GM18867 (cell line): Measurements from ENCODE around the gene METTL25B.

Source experiments
- ATAC-seq: cut with Tn5 transposase; IDR thresholded peaks from one replicate; pipeline ENCODE4 v1.9.1; 2021; ENCODE audit warnings: mild to moderate bottlenecking, moderate library complexity; ENCODE audit not compliant: unreplicated experiment

Gene METTL25B

GRCh38 chr1:156700736-156701531 lies 27.3 kb upstream of the METTL25B start:
- ATAC-seq = no peak

- no peak for ATAC-seq
These were observed 24.9 kb upstream of the METTL25B start for GRCh38 chr1:156703336-156703735.

DNA sequence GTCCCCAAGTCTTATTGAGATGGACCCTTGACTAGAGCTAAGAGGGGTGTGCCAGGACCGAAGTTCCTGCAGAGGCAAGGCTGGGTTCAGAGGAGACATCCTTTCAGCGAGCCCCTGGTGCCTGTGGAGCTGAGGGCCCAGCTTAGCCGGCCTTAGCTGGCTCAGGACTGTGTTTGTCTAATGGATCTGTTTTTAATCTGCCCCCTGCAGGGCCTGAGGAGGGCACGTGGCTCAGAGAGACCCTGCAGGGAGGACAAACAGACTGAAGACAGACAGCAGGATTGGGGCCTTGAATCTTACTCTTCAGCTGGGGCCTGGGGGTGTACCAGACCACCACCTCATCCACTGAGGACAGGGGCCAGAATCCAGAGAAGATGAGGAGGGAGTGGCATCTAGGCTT lies 24.5 kb upstream of the METTL25B start:
- no peak for ATAC-seq

DNA sequence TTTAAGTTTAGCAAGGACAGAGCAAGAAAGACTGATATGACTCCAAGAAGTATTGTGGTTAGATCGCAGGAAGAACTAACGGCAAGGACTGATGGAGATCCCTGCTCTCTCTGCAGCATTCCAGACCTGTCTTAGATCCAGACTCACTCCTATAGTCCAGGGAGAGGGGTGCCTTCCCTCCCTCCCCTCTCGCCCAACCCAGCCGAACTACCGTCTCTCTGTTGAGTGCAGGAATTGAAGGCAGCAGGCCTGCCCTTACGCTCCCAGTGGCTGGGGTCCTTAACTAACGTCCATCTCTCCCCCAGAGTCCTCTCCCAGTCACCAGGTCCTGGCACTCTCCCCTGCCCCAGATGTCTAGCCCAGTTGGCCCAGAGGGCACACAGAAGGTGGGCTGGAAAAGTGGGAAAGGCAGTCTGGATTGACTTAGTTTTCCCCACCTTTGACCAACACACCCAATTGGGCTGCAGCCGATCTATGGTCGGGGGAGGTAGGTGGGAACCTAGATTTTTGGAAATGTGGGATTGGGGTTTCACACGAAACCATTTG lies 24.0 kb upstream of the METTL25B start:
- ATAC-seq = no peak

DNA sequence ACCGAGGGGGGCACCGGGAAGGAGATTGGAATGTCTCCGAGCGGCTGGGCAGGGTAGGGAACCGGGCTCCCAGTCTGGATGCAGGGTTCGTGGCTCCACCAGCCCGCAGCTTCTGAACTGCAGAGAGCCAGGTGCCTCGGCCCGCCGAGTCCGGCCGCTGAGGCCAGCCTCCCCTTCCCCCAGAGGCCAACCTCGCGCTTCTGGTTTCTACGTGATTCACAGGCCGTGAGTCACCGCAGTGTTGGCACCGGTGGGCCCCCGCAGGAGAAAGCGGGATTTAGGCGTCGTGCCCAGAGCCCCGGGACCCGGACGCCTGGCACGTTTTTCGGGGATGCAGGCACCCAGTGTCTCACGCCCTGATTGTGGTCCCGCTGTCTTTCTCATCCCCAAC lies 23.3 kb upstream of the METTL25B start:
- no peak for ATAC-seq

GRCh38 chr1:156705321-156705917 lies 22.9 kb upstream of the METTL25B start, which contains the start of gene CRABP2:
Gene CRABP2 (minus strand): TSS chr1:156705583. CDS start chr1:156705446, 137 bp downstream.
- no peak for ATAC-seq

GRCh38 chr1:156705918-156706656 lies 22.2 kb upstream of the METTL25B start:
- no peak for ATAC-seq

DNA sequence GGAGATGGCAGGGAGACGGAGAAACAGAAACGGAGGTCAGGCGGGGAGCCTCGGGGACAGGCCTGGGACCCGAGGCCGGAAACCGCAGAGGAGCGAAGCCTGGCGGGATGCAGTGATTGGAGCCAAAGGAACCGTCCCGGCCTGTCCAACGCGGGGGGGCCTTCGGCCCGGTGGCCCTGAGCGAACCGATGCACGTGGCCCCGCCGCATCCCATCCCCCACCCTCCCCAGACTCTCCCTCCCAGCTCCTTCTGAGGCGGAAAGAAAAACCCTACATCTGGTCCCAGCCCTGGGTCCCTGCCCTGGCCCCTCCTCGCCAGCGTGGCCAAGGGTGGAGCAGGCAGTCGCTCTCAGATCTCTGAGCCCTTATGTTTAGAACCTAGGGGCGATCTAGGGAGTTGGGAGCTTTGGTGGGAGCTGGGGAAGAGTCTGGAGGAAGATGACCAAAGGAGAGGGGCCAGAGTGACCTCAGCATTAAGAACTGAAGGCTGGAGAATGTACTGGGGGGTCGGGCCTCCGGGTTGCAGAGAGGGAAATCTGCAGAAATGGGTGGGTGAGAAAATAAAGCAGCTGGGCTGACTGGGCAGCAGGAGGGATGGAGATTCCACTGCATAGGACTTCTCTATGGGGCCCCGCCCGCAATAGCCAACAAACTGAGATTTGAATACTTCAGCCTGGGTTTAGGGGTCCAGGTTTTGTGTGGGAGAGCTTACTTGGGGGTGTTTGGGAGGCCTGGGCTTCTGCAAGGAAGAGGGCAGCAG lies 21.4 kb upstream of the METTL25B start:
- no peak for ATAC-seq

- no peak for ATAC-seq
These were observed 20.7 kb upstream of the METTL25B start for GRCh38 chr1:156707417-156708217.

DNA sequence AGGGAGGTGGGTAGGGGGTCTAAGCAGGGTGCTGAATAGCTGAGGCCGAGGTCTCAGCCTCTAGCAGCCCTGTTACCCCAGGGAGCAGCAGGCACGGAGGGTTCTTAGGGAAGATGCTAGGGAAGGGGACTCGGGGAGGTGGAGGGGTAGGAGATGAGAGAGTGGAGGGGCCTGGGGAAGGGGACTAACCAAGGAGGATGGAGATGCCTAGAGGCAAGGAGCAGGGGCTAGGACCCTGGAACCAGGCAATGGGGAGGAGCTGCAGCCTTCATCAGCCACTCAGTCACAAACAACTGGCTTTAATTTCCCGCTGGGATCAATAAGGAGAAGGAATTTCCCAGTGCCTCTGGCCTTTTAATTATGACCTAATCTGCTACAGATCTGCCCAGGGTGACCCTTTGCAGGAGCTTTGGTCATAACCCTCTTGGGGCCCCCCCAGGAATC lies 20.0 kb upstream of the METTL25B start:
- no peak for ATAC-seq

DNA sequence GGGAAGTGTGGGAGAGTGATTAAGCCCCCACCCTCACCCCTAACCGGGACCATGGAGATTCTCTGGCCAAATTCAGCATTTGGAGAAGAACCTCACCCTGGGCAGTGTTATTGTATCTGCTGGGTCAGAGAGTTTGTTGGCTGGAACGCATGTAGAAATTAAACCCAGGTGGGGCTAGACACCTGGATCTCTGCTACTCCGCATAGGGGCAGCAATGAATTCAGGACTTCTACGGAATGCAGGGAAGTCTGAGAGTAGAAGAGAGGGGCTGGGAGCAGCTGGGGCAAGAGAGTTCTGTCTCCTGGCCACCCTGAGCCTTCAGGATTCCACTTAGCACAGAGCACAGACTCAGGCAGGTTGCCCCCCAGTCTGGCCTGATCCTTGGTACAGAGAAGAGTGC lies 19.2 kb upstream of the METTL25B start:
- no peak for ATAC-seq

GRCh38 chr1:156709757-156710489 lies 18.3 kb upstream of the METTL25B start:
- ATAC-seq = no peak

GRCh38 chr1:156711011-156711817 lies 17.1 kb upstream of the METTL25B start:
- no peak for ATAC-seq

DNA sequence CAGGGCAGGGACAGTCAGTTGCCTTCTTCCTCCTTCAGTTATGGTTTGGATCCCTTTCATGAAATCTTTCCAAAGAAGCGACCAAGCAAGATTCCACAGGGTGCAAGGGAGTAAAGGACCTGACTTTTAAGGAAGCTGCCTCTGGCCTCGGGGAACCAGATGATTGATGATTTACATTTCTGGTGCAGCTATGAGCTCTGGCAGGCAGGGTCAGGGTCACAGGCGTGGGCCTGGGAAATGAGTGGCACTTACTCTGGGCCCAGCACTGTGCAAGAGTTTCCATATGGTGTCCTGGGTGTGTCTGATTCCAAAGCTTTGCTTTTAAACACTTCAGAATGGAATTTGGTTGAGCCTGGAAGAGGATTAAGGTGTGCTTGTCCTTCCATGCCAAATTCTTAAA lies 15.6 kb upstream of the METTL25B start:
- no peak for ATAC-seq

DNA sequence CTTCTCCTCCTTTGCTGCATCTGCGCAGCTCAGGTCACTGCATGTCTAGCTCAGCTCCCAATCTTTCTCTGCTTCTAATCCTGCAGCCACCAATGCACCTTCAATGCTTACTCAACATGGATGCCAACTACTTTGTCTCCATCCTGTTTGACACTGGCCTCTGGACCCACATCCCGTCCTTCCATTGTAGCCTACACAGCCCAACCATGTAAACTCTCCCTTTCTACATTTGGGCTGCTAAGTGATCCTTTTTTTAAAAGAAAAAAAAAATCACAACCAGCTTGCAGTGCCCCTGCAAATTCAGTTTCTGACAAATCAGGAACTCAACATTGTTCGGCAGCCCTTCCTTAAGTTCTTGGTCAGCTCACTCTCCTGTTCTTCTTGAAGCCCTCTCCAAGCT lies 13.4 kb upstream of the METTL25B start:
- no peak for ATAC-seq

- no peak for ATAC-seq
These were observed 10.9 kb upstream of the METTL25B start for GRCh38 chr1:156717351-156717750.

DNA sequence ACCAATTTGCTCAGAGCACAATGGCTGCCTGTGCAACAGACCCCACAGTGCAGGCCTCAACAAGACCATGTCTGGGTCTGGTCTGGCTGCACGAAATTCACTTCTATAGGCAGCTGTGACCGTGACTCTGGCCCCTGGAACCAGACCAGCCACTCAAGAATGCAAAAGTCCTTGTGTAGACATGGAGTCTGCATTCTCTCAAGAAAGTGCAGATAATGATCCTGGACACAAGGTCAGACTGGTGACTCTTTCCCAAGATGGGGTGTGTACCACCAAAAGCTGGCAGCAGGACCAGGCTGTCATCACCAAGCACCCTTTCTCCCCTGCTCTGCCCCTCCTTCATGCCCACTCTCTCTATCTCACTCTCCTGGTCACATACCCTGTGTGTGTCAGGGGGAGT lies 7.1 kb upstream of the METTL25B start:
- no peak for ATAC-seq

- no peak for ATAC-seq
These were observed 6.7 kb upstream of the METTL25B start for GRCh38 chr1:156721535-156721934.
